ENCODE results near the gene FAM3C.
"Not testable (repeated sequence)": the region's sequence is repeated elsewhere in the genome, so short reads cannot be mapped to it uniquely, and the experiment has no call there.

FAM3C gene

DNA sequence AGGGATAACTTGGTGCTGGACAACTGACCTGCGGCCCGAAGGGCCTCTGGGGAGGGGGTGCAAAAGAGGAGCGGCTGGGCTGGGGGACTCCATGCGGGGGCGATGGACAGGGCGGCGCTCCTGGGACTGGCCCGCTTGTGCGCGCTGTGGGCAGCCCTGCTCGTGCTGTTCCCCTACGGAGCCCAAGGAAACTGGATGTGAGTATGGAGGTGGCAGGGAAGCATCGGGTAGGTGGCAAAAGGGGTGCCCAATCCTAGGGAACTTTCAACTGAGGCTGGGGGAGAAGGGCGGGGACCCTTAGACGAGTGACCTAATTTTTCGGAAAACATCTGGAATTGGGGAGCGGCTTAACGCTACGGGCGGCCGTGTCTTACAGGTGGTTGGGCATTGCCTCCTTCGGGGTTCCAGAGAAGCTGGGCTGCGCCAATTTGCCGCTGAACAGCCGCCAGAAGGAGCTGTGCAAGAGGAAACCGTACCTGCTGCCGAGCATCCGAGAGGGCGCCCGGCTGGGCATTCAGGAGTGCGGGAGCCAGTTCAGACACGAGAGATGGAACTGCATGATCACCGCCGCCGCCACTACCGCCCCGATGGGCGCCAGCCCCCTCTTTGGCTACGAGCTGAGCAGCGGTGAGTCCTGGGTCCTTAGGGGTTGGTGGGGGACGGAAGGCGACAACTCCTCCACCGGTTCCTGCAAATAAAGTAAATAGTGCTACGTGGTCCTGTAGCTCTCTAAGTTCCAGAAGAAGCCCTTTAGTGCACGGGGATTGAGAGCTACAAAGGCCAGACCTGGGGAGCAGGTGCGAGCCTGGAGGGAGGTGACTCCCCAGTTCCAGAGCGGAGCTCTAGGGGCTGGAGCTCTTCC lies 66.7 kb downstream of the FAM3C start:
- no peak for TF ChIP-seq CTCF (IDR thresholded peaks at IDR 0.05; ENCODE audit: control insufficient read depth, extremely low read depth, insufficient read depth)
- no peak overlapping the region for H3K4me3 ChIP-seq (ENCODE audit: low read depth, low read length)
- no peak for DNase-seq (ENCODE audit: low read depth)

GRCh38 chr7:121328508-121329190 lies 67.5 kb downstream of the FAM3C start, which contains the start of gene WNT16:
Gene WNT16, plus strand, starts transcription at chr7:121329000. Its CDS starts 293 bp downstream, at chr7:121329293.
- H3K4me3 ChIP-seq (ENCODE audit: low read depth, low read length): no peak within 1 kb of the TSS
- no peak for DNase-seq (ENCODE audit: low read depth)
- no peak for TF ChIP-seq CTCF (IDR thresholded peaks at IDR 0.05; ENCODE audit: control insufficient read depth, extremely low read depth, insufficient read depth)

DNA sequence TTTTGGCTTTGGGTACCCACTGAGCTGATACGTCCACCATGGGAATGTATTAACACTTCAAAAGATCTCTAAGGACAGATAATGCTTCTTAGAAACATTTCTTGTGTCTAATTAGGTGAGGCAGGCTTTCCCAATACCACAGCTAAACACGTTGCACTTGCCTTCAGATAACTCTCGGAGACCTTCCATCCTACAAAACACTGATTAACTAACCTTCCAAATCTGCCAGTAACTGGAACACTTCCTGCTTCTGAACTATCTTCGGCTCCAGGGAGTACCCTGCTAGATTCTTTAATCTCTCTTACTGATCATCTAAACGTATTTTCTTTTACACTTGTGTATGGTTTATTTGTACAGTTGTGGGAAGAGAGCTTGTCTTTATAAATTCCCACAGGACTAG lies 68.4 kb downstream of the FAM3C start:
- H3K4me3 ChIP-seq (ENCODE audit: low read depth, low read length): no peak overlapping the region
- no peak for TF ChIP-seq CTCF (IDR thresholded peaks at IDR 0.05; ENCODE audit: control insufficient read depth, extremely low read depth, insufficient read depth)
- no peak for DNase-seq (ENCODE audit: low read depth)

DNA sequence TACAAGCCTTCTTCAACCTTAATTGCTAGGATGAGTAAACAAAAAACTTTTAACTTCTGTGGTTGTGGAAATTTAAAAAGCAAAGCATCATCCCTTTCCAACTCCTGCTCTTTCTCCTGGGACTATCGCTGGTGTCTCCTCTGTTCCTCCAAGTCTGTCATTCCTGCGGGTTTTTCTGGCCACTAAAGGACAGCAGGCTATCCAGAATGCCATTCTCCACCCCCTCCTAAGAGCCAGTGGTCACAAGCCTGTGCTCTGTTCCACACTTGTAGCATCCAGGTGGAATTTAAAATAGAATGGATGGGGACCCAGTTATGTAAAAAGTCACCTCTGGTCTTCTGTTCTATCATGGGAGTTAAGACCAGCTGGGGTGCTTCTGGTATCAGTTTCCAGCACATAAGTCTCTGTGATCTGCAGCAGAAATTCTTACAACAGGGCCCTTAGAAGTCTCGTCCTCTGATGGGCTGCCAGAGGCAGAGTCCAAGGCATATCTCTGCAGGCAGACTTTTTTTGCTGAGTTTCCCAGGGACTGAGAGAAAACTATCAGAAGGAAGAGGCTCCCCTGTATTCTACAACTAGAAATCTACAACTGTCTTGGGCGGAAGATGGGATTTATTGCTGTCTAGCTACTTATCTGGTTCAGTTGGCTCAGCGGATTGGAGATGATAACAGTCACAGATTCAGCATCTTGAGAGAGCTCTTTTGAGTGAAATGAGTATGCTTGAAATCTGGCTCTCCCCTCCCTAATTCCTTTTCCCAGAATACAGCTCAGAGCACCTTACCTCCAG lies 72.4 kb downstream of the FAM3C start:
- TF ChIP-seq CTCF (IDR thresholded peaks at IDR 0.05; ENCODE audit: control insufficient read depth, extremely low read depth, insufficient read depth): no peak
- no peak overlapping the region for H3K4me3 ChIP-seq (ENCODE audit: low read depth, low read length)
- DNase-seq (ENCODE audit: low read depth): no peak

DNA sequence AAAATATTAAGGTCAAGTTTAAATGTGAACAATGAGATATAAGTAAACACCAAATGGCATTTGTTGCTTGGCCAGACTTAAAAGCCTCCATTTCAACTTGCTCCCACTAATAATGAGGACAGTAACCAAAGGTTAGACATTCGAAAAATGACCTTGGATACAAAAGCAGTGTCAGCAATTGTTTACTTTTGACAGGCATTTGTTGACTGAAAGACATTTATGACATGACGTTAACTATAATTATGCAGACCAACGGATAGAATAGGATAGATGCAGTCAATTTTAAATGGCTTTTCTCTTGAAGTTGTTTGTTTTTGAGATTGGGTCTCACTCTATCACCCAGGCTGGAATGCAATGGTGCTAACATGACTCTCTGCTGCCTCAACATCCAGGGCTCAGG lies 73.6 kb downstream of the FAM3C start:
- no peak for TF ChIP-seq CTCF (IDR thresholded peaks at IDR 0.05; ENCODE audit: control insufficient read depth, extremely low read depth, insufficient read depth)
- H3K4me3 ChIP-seq (ENCODE audit: low read depth, low read length): no peak overlapping the region
- DNase-seq (ENCODE audit: low read depth): no peak

- not testable (repeated sequence) for DNase-seq (ENCODE audit: low read depth); H3K4me3 ChIP-seq (ENCODE audit: low read depth, low read length)
These were observed 80.9 kb downstream of the FAM3C start for GRCh38 chr7:121315170-121315569.
